Stimulated activated CD8-positive, alpha-beta memory T cell treated with anti-CD3 and anti-CD28 coated beads, Interleukin-15, amount 100 ng/mL, for 1 hour (primary cell): ENCODE results near the gene ASTN1.
"Not testable (repeated sequence)": the region's sequence is repeated elsewhere in the genome, so short reads cannot be mapped to it uniquely, and the experiment has no call there.

ENCODE experiments used
- DNase-seq: peaks from one replicate; pipeline ENCODE4 v3.0.0-alpha.2; 2020; ENCODE audit warnings: low read depth

ASTN1 gene

DNA sequence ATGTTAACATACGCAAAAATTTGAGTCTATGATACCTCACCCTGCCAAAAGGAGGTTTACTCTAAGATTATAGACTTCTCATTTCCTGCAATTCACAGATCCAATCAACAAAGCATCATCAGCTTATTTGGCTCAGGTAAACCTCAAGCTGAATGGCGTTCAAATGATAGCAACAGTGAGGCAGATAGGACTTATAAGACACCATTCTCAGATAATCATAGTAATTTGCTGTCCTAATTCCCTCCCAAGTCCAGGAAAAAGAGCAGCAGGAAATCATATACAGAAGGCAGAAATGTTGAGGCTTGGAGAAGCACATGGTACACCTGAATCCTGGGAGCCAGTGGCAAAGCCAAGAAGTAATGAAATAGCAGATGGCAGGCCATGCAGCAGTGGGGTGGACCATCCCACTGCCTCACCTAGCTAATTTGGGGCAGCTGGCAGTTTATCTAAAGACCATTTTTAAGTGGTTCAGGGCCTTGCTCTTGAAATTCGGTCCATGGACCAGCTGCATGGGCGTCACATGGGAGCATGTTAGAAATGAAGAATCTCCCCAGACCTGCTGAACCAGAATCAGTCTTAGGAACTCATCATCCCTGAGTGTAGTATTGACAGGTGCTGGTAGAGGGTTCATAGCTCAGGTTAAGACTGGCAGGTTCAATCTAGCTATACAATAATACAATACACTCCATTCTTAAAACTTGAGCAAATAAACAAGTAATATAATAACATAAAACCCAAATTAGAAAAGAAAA is 57.7 kb downstream of the ASTN1 start:
- no peak for DNase-seq

DNA sequence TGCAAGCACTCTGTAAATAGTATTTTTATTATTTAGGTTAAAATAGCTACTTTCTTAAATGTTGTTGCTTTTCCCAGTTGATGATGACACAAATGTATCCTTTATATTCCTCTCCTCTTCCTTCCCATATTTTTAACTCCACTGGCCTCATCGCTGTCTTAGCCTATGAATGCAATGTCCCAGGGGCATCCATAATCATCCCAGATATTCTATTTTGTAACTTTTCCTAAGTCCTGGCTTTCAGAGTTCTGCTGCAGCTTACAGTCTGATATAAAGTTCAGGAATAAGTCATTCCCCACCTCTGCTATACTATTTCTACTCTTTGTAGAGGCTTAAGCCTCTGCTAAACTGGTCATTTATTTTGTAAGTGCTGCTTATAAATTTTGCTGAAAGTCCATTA is 58.3 kb downstream of the ASTN1 start:
- DNase-seq = no peak

DNA sequence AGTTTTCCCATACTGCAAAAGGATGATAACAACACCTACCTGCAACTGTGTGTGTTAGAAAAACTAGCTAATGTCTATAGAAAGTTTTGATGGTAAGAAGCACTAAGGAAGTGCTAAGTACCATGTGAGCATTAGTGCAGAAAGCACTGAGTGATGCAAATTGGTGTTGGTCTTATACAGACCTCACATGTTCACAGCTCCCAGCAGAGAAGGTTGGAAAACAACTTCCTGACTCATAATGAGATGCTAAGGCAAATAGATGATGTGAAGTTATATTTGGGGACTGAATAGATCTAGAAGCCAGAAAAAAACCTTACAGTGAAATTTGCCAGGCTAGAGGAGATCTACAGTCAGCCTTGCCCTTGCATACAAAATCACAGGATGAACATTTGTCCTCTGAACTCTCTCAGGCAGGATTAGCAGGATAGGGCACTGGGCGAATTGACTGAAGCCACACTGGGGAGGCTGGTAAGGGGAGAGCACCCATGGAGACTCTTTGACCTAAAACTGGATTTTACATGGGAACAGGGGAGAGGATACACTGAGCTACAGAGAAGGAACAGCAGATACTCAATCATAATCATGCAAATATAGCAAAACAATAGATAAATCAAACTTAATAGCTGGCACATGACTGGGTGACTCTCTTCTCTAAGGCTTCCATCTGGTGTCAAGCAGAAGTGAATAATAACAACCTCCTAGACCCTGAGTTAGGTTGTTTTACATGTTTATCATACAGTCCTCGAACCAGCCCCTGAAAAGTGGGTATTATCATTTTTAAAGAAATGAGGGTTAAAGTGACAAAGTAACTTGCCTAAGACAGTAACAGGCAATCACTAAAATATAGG is 61.3 kb downstream of the ASTN1 start:
- no peak for DNase-seq

DNA sequence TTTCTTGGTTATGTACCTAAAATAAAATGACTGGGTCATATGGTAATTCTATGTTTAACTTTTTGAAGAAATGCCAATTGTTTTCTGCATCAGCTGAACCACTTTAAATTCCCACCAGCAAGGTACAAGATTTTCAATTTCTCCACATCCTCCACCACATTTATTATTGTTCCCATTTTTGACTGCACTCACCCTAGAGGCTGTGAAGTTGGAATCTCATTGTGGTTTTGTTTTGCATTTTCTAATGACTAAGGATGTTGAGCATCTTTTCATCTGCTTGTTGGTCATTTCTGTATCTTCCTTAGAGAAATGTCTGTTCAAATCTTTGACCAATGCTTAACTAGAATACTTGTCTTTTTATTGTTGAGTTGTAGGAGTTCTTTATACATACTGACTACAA is 72.5 kb downstream of the ASTN1 start:
- no peak for DNase-seq

DNA sequence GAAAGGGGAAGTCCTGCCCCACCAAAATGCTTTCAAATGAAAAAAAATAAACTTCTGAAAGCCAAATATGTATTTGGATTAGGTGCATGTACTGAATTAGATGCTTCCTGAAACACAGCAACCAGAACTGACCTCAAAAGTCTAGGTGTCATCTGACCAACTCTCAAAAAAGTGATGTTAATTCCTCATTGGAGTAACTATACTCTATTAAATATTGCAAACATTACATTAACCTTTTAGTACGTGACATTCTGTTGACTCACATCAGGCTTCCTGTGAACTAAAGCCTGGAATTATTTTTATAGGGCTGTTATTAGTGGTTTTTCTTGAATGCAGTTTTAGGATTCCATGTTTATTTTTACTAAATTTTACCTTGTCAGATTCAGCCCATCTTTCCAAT is 73.5 kb downstream of the ASTN1 start:
- no peak for DNase-seq

DNA sequence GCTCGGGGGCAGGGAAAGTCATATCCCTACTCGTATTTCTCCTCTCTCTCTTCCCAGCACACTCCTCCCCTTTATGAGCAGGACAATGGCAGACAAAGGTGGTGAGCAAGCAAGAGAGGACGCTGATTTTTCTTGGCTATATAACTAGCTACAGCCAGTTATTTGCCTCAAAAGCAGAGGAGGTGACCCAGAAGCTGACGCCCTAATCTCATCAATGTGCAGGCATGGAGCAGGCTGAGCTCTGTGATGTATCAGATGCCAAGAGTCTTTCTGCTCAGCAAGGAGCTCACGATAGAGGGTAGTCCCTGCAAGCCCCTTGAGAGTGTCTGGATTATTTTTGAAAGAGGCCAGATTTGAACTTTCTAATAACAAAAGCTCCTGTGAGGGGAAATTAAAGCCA is 75.5 kb downstream of the ASTN1 start:
- no peak for DNase-seq

DNA sequence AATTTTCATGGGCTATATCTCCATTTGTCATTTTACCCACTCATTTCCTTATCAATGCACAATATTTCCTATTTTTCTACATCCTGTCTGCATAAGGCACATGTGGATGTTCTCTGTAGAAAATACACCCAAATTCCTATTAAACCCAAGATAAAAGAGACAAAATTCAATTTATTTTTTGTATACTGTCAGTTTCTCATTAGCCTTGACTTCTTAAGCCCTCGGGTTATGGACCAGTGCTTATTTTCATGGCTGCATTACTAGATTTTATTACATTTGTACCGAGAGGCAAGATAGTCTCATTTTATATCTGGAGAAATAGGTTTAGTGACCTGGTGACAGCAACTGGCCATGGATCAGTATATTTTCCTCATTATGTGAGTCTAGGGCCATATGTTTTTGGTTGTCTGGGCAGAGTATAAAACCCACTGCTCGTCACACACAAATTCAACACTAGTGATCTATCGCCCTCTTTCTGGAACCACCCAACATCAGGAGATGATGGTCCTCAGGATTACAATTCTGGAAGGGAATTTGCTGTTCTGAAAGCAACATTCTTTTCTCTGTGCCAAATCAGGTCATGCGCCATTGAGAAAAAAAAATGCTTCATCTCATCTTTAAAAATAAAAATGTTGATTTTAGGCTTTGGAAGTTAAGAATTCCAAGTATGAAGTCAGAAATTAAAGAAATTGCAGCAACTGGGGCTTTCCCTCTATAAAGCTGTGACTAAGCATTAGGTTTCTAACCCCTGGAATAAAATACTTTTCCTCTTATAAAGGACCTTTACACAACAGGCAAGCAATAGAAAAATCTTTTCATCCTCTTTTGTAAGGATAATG is 81.4 kb downstream of the ASTN1 start:
- DNase-seq = no peak

DNA sequence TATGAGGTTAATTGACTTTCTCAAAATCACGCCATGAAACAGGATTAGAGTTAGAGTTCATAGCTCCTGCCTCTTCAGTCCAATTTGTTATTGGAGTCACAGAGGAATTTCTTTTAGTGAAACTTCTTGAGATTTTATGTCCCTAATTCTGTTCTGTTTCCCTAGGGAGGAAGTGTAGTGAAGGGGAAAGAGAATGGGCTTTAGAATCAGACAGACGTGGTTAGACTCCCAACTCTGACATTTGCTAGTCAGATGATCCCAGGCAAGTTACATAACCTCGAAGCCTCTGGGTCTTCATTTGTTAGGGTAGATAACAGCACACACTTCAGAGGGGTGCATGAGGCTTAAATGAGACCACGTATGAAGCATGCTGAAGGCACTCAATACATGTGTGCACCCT is 83.9 kb downstream of the ASTN1 start:
- DNase-seq = no peak

DNA sequence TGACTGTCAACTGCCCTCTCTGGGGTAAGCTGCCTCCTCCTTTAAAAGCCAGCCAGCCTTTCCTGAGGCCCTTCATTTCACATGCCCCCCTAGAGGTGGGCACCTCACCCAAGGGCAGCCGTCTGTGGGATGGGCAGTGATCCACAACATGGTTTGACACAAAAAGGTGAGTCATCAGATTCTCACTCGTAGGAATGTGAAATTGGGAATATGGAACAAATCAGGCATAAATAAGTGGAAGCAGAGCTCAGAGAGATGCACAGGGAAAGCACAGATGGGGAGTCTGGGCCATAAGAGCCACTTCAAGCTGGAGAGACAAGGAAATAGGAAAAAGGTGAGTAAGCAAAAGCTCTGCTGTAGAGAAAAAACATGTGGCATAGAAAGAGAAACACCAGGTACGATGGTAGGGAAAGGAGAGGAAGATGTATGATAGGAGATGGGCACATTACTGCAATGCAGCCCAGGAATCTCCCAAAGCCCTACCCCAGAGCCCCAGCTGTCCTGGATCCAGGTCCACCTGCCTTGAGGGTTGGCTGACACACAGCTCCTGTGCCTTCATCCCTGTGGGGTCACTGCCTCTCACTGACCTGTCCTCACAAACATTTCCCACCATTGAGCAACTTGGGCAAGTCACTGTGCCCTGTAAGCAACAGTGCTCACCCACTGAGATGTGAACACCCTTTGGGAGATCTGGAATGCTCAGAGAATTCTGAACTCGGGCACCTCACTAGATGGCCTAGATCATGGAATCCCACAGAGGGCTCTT is 86.6 kb downstream of the ASTN1 start:
- DNase-seq = no peak

DNA sequence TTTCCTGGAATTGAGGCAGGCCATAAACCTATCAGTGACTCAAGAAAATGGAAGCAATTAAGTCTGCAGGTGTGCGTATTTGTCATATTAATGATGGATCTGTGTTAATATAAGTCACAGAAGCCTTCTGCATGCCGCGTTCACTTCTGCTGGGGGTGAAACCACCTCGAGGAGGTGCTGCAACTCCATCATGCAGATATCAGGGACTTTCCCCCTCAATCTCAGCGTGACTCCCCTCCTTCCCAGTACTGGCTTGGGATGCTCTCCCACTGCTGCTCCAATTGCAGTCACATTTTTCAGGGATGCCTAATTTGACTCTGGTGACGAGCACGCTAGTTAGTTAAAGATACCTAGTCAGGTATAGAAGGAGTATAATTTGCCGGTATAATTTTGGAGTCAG is 87.5 kb downstream of the ASTN1 start:
- no peak for DNase-seq

DNA sequence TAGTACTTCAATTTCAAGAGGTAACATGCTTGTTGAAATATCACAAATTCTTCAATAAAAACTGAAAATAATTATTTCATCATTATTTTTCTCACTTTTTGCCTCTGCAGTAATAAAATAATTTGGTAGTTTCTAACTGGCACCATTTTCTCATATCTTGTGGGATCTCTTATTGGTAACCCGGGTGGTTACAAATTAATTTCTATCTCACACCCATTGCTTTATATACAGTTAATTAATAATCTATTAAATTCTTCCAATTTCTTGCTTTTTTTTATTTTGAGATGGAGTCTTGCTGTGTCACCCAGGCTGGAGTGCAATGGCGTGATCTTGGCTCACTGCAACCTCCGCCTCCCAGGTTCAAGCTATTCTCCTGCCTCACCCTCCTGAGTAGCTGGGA is 89.7 kb downstream of the ASTN1 start:
- not testable (repeated sequence) for DNase-seq

DNA sequence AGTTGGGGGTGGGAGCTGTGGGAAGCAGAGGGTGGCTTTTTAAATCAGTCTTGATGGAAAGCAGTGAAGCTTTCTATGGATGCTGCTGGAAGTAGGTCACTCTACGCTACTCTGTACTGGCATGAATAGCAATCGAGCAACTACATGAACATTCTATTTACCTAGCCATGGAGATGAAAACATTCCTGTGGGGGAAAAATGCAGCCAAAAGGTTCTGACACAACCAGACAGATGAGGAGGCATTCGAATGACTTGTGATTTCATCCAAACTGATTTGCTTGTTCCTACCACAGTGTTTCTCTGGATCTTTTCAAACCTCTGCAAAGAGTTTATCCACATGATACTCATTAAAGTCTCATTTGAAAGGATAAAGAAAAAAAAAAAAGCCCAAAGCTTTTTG is 95.0 kb downstream of the ASTN1 start:
- no peak for DNase-seq

DNA sequence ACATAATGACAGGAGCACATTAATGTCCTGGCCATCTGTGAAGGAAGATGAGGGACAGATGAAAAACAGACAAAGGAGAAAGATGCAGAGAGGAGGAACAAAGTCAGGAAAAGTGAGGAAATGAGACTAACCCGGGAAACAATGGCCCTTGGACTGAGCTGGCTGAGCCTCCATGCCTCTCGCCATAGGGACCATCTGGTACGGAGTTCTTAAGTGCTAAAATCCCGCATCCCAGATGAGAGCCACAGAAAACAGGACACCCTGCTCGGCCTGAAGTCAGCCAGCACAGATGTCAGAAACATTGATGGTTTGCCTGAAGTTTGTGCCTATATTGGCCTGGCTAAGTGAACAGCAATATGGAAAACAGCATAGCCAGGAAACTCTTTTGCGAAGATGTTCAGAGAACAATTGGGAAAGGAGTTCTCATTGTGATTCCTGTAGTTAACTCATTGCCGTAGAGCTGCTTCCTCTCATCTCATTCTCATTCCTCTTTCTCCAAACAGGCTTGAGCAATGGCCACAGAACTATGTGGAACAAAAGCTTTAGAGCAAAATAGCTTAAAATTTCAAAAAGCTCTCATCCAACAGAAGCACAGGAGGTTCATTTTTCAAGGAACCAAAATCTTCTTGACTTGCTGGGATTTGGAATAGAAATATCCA is 96.6 kb downstream of the ASTN1 start:
- no peak for DNase-seq

DNA sequence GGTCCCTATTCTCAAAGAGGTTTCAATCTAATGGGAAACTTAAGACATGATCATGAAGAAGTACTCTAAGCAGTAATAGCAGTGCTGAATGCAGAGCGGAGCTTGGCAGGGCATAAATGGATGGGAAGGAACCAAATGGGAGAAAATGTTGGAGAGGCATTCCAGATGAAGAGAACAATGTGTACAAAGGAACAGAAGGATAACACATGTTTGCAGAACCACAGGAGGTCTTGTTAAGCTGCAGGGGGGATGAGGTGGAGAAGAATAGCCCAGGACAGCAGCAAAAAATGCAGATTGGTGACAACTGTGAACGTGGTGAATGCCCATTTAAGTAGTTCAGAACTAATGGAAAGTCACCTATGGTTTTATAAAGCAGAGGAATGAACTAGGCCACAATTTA is 99.1 kb downstream of the ASTN1 start:
- no peak for DNase-seq

DNA sequence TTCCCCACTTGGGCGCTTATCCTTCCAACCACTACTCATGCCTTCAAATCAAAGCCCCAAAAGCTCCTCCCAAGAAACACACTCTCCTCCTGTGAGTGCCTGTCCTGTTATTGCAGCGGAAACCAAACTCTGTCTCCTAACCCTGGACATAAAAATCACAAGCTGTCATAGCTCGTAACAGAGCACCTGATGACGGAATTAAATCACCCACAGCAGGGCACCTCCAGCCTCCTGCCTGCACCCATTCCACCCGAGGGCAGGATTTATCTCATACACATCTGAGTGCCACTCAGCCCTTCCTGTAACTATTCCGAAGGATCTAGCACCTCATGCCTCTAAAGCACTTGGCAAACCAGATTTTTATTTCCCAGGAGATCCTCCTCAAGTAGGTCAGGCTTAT is 100.9 kb downstream of the ASTN1 start:
- DNase-seq = no peak

DNA sequence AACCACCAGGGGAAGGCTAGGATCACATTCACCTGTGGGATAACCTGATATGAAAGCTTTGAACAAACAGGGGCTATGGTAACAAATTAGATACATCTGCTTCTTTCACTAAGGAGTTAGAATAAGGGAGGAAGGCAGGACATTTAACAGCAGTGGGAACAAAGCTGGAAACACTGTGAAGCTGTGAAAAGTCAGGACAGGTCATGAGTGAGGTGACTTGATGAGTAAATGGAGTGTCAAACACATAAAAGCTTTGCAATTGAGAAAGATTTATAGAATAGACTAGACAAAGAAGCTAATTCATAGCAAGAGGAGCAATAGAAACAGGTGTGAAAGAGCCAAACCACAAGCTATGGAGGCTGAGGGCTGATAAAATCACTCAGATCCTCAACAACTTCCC is 110.0 kb downstream of the ASTN1 start:
- DNase-seq = no peak

DNA sequence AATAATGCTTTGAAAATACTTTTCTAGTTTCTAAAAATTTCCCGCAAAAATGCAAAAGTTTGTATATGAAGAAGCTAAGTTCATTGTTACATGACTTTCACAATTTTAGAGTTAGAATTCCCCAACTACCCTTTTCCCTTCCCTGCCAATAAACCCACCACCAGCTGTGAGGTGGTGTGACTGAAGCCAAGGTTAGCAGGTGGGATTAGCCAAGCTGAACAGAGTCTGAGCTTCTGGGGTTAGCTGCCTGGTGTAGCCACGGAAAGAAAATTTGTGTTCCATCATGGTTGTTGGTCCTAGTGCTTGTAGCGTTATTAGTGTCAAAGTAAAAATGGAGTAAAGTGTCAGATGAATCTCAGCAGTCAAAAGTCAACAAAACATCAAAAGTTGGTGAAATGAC is 110.9 kb downstream of the ASTN1 start:
- no peak for DNase-seq

DNA sequence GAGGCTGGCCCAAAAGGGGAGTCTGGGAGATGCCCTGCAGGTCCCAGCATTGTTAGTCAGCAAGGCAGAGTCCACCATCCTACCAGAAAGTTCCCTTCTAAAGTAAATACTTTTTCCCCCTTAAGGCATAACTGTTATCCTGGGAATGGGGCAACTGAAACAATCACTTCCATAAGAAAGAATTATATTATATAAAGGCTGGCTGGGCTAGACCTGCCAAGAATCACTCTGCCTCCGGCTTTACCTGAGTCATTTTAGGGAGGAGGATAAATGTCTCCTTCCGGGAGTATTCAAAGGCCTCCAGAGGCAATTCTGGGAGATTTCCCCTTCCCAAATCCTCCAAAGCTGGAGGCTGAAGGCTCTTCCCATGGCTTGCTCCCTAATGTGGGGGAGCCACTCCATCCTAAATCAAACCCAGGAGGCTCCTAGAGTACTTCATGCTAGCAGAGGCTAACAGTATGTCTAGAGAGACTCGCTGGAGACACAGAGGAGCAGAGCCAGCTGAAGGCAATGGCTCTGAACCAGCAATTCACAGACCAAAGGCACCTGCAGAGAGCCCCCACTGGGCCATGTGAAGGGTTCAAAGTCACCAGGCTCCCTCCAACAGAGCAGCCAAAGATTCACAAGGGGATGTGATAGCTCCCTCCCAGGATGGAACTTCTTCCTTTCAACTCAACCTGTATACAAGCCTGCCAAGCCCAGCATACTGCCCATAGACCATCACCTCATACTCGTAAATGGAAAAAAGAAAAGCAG is 116.0 kb downstream of the ASTN1 start:
- DNase-seq = no peak

DNA sequence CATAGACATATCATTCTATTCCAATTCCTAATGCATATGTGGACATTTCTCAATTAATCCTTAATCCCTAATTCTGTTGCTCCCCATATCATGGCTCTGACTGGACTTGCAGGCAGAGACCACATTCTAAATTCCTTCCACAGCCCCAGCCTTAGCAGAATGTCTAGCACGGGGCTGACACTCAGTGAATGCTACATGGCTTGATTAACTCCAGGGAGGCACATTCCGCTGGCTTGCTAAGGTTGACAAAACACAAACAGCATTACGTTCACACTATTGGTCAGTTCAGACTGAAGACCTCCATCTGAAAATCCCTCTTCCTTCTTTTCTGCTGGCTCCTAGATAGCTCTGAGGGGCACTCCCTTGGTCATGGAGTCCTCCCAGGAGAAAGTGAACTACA is 119.4 kb downstream of the ASTN1 start:
- DNase-seq = no peak

DNA sequence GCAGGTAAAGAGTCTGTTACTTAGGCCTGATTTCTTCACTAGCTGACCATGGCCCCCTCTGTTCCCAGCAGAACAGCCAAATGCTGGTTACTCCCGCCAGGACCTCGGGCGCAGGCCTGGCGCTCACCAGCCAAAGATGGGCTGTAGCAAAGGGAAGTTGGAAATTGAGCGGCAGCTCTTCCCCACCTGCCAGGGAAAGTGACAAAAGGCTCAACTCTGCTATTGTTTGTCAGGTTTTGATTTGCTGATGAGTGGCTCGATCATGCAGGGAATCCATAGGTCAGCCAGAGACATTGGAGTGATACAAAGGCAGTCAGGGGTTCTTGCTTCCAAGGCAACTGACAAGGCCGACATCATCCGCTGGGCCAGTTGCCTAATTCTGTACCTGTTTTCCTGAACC is 120.1 kb downstream of the ASTN1 start:
- no peak for DNase-seq

DNA sequence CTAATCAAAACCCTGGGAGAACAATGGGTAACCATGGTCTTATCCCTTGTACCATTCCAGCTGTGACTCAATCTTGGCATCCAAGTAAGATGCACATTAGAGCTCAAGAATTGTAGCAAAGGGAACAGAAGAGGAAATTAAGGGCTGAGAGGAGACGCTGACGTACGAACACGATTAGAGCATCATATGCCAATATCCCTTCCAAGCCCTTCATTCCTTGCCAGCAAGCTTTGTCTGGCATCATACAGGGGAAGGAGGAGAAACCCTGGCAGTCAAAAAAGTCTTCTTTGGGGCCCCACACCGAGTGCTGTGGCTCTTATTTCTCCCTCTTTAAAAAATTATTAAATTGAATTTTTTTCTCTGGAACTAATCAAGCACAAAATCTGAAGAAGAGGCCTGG is 120.9 kb downstream of the ASTN1 start:
- no peak for DNase-seq
